Endothelial cell of umbilical vein (primary cell): ENCODE measurements around the gene ATXN1. TPM values are rescaled to one million over a fixed set of nuclear protein-coding genes. Genes with fewer than 3 reads are reported as not detected.

Source experiments
- BruUV-seq: library from RNA; stranded (reverse); fragments of 400-500 nt; replicated peaks from 2 replicates; lab custom pipeline; 2021; lab: Mats Ljungman, UMichigan
- CTCF ChIA-PET: fragments of 300-600, 350-600 bp; sonication (Branson Sonifier 250); formaldehyde crosslinking; loops from one replicate; lab custom pipeline; 2021; ENCODE audit warnings: antibody characterized with exemption, inconsistent platforms; lab: Charles Lee
- POLR2A ChIA-PET: fragments of 300-600, 350-600 bp; sonication (Branson Sonifier 250); formaldehyde crosslinking; loops from one replicate; lab custom pipeline; 2021; ENCODE audit warnings: antibody characterized with exemption, inconsistent platforms; lab: Charles Lee
- DNase-seq: peaks from one replicate; pipeline ENCODE4 v3.0.0-alpha.2; 2011; ENCODE audit warnings: low read depth, low spot score
- FAIRE-seq: peaks from 2 replicates; lab custom pipeline; 2011; peaks lifted over from hg19 to GRCh38; lab: Jason Lieb, UNC
- H2AFZ ChIP-seq: 2 replicates; pipeline ENCODE4 v1.6.0; 2012; ENCODE audit warnings: low read depth, low read length, control low read depth, inconsistent platforms
- H3K27ac ChIP-seq: 2 replicates; pipeline ENCODE4 v1.5.1; 2011; ENCODE audit warnings: low read depth, mild to moderate bottlenecking, control low read depth, low read length, moderate library complexity; ENCODE audit not compliant: insufficient read depth
- H3K27me3 ChIP-seq, 2 experiments: 2 replicates each; pipeline versions ENCODE4 v1.6.0 to v1.6.1; 2011; ENCODE audit warnings: low read length in 2 of 2, mixed read lengths in 1 of 2; ENCODE audit not compliant: control insufficient read depth in 2 of 2, insufficient read depth in 2 of 2
- H3K36me3 ChIP-seq, 2 experiments: 2 replicates in 1 of 2; 3 replicates in 1 of 2; pipeline ENCODE4 v1.5.1; 2011; ENCODE audit warnings: low read length in 2 of 2, mild to moderate bottlenecking in 1 of 2, moderate library complexity in 1 of 2; ENCODE audit not compliant: control insufficient read depth in 2 of 2, insufficient read depth in 2 of 2; ENCODE audit errors: extremely low read depth in 1 of 2
- H3K4me1 ChIP-seq: 3 replicates; pipeline ENCODE4 v1.5.1; 2011; ENCODE audit warnings: mild to moderate bottlenecking, low read length; ENCODE audit not compliant: control insufficient read depth, insufficient read depth; ENCODE audit errors: extremely low read depth
- H3K4me2 ChIP-seq: 2 replicates; pipeline ENCODE4 v1.6.1; 2011; ENCODE audit warnings: low read length, control low read depth, mixed read lengths; ENCODE audit not compliant: insufficient read depth
- H3K4me3 ChIP-seq, 3 experiments: fragments of 200-600 bp in 1 of 3; sonication (generic), shearing (Covaris generic) in 1 of 3; replicated peaks in 1 of 3; 2 replicates each; pipeline ENCODE4 v1.5.1; 2011 to 2016; ENCODE audit warnings: control low read depth in 3 of 3, low read length in 3 of 3, mild to moderate bottlenecking in 2 of 3, inconsistent platforms in 1 of 3, low read depth in 1 of 3, moderate library complexity in 1 of 3; ENCODE audit not compliant: insufficient read depth in 1 of 3
- H3K79me2 ChIP-seq: 2 replicates; pipeline ENCODE4 v1.6.0; 2012; ENCODE audit warnings: low read length, inconsistent platforms; ENCODE audit not compliant: control insufficient read depth, insufficient read depth
- H3K9ac ChIP-seq: replicated peaks from 2 replicates; pipeline ENCODE3; 2011; ENCODE audit warnings: low read length, control low read depth; ENCODE audit not compliant: insufficient read depth; ENCODE audit errors: extremely low read depth
- H3K9me1 ChIP-seq: replicated peaks from 3 replicates; pipeline ENCODE4 v1.6.0; 2011; ENCODE audit warnings: mild to moderate bottlenecking, low read length; ENCODE audit not compliant: control insufficient read depth, insufficient read depth; ENCODE audit errors: extremely low read depth
- H3K9me3 ChIP-seq: replicated peaks from 2 replicates; pipeline ENCODE4 v1.5.1; 2012; ENCODE audit warnings: low read length, inconsistent platforms; ENCODE audit not compliant: control insufficient read depth, insufficient read depth
- H4K20me1 ChIP-seq: replicated peaks from 2 replicates; pipeline ENCODE3; 2011; ENCODE audit warnings: mild to moderate bottlenecking, low read length; ENCODE audit not compliant: control insufficient read depth, insufficient read depth; ENCODE audit errors: extremely low read depth
- EZH2 ChIP-seq: IDR thresholded peaks from 2 replicates; pipeline ENCODE4 v1.6.1; 2012; ENCODE audit warnings: borderline replicate concordance, low read depth, mild to moderate bottlenecking, moderate library complexity, low read length, inconsistent platforms; ENCODE audit not compliant: severe bottlenecking
- FOS ChIP-seq: IDR thresholded peaks from 2 replicates; pipeline ENCODE4 v1.6.1; 2011; ENCODE audit warnings: mild to moderate bottlenecking, low read length, moderate library complexity, borderline replicate concordance; ENCODE audit not compliant: insufficient read depth
- GATA2 ChIP-seq: IDR thresholded peaks from 2 replicates; pipeline ENCODE4 v1.7.0; 2011; ENCODE audit warnings: low read depth, mild to moderate bottlenecking, moderate library complexity, mixed read lengths, low read length; ENCODE audit not compliant: insufficient read length, insufficient read depth
- JUN ChIP-seq: IDR thresholded peaks from 2 replicates; pipeline ENCODE4 v1.6.1; 2011; ENCODE audit warnings: borderline replicate concordance, low read depth; ENCODE audit not compliant: insufficient read length, insufficient read depth
- MYC ChIP-seq: IDR thresholded peaks from one replicate; pipeline ENCODE4 v1.6.1; 2011; ENCODE audit warnings: mild to moderate bottlenecking, low read depth, low read length
- POLR2A ChIP-seq: IDR thresholded peaks from 2 replicates; pipeline ENCODE4 v1.6.1; 2012; ENCODE audit warnings: low read depth, mild to moderate bottlenecking, control low read depth, low read length
- POLR2AphosphoS5 ChIP-seq: IDR thresholded peaks from 2 replicates; pipeline ENCODE4 v1.6.1; 2012; ENCODE audit warnings: low read depth, mild to moderate bottlenecking, control low read depth, low read length, moderate library complexity; ENCODE audit not compliant: insufficient read depth
- dilution Hi-C: fragments of 300-500 bp; cut with MboI; formaldehyde crosslinking; loops from one replicate; pipeline ENCODE4 v1.15.0; 2019; ENCODE audit warnings: low sequenced_read_pairs; ENCODE audit not compliant: extremely low pct_ligation_motif_present
- intact Hi-C: fragments of 100-400 bp; cut with micrococcal nuclease; formaldehyde crosslinking; loops from one replicate; pipeline ENCODE4 v1.10.0; 2022
- polyA plus RNA-seq, 4 experiments: library from polyadenylated mRNA; depleted of rRNA in 3 of 4; stranded (reverse) in 3 of 4; unstranded in 1 of 4; fragments of >200 nt; gene quantifications; 2 replicates each; pipeline versions ENCODE4 v1.2.1 to v1.2.3, GENCODE V29; 2011 to 2012; ENCODE audit warnings: missing spikeins in 1 of 4
- total RNA-seq: library from RNA; stranded (reverse); gene quantifications from 2 replicates; pipeline ENCODE4 v1.2.3, GENCODE V29; 2021
- TF ChIP-seq, protein P1 (sequence below): IDR thresholded peaks from 2 replicates; pipeline ENCODE4 v1.6.1; 2011; ENCODE audit not compliant: insufficient read depth, insufficient read length
- TF ChIP-seq, protein P2 (sequence below), 2 donors: IDR thresholded peaks; 1 replicate in 1 of 2; 2 replicates in 1 of 2; pipeline ENCODE4 v1.5.1; 2011; ENCODE audit warnings: low read length in 2 of 2, mild to moderate bottlenecking in 2 of 2, moderate library complexity in 2 of 2, control low read depth in 1 of 2, inconsistent platforms in 1 of 2, low read depth in 1 of 2; ENCODE audit not compliant: insufficient read depth in 1 of 2; ENCODE audit errors: extremely low read depth in 1 of 2

Gene ATXN1
- total and polyA plus RNA-seq, 2 donors (not counting 3 experiments of a cell fraction or from before 2014, with no cell fraction given), result 16.4 to 33.0 TPM

DNA sequence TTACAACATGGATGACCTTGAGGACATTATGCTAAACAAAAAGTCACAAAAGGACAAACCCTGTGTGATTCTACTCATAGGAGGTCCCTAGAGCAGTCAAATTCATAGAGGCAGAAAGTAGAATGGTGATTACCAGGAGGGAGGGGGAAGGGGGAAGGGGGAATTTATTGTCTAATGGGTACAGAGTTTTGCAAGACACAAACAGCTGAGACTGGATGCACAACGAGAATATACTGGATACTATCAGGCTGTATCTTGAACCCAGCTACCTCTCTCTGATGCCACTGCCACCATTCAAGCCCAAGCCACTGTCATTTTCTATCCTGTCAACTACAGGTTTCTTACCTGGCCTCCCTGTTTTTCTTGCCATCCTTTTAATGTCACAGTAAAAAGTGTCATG, 252.3 kb downstream of the ATXN1 start:
- Histone ChIP-seq H3K4me2 (no peak overlapping the region), H3K27me3 (no peaks in the 10 kb centered on the region), H3K9me1 (no peaks in the 10 kb centered on the region), H3K27ac (no peak overlapping the region), H2AFZ (no peak overlapping the region), H4K20me1 (no peaks in the 10 kb centered on the region), H3K4me3 (no peak overlapping the region), H3K36me3 (no peaks in the 10 kb centered on the region), H3K9ac (no peak overlapping the region), H3K9me3 (no peaks in the 10 kb centered on the region), H3K79me2 (no peaks in the 10 kb centered on the region), H3K4me1 (peaks cover 6% of the 10 kb centered on the region)
- FAIRE-seq (no peak), DNase-seq (no peak)
- TF ChIP-seq POLR2A (no peak), FOS (no peak), POLR2AphosphoS5 (no peak), GATA2 (no peak), EZH2 (no peak), JUN (no peak), MYC (no peak)
- TF ChIP-seq, protein P1, sequence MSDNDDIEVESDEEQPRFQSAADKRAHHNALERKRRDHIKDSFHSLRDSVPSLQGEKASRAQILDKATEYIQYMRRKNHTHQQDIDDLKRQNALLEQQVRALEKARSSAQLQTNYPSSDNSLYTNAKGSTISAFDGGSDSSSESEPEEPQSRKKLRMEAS, result no peak
- TF ChIP-seq, protein P2, sequence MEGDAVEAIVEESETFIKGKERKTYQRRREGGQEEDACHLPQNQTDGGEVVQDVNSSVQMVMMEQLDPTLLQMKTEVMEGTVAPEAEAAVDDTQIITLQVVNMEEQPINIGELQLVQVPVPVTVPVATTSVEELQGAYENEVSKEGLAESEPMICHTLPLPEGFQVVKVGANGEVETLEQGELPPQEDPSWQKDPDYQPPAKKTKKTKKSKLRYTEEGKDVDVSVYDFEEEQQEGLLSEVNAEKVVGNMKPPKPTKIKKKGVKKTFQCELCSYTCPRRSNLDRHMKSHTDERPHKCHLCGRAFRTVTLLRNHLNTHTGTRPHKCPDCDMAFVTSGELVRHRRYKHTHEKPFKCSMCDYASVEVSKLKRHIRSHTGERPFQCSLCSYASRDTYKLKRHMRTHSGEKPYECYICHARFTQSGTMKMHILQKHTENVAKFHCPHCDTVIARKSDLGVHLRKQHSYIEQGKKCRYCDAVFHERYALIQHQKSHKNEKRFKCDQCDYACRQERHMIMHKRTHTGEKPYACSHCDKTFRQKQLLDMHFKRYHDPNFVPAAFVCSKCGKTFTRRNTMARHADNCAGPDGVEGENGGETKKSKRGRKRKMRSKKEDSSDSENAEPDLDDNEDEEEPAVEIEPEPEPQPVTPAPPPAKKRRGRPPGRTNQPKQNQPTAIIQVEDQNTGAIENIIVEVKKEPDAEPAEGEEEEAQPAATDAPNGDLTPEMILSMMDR (IDR thresholded peaks at IDR 0.05; ENCODE audit: extremely low read depth in 1 of 2, insufficient read depth in 1 of 2, low read depth in 1 of 2, low read length in 2 of 2), result no peak
- CTCF ChIA-PET, result interaction anchor here (10.1 kb wide), 1 partner anchor 254 kb away, joined by 234 read pairs; the partner anchor contains the start of gene ATXN1
- POLR2A ChIA-PET, result no interaction called here
- intact Hi-C loops (no loop called here), dilution Hi-C loops (no loop called here)
- BruUV-seq, result no TSS peak
